DOHH2 (cell line): ENCODE measurements around the gene TIPIN.
"Not testable (repeated sequence)": the region's sequence is repeated elsewhere in the genome, so short reads cannot be mapped to it uniquely, and the experiment has no call there.

Experiments used
- H3F3A ChIP-seq: fragments of 200-600 bp; sonication (generic), shearing (Covaris generic); 2 replicates; pipeline ENCODE4 v1.6.0; 2016; ENCODE audit warnings: antibody characterized with exemption, mild to moderate bottlenecking; ENCODE audit not compliant: control insufficient read depth, insufficient read depth
- H3K27ac ChIP-seq: fragments of 200-600 bp; sonication (generic); 2 replicates; pipeline ENCODE4 v1.5.1; 2014; ENCODE audit warnings: low read depth, mild to moderate bottlenecking, low read length, moderate library complexity
- H3K27me3 ChIP-seq: fragments of 200-600 bp; sonication (generic); 2 replicates; pipeline ENCODE4 v1.6.1; 2014; ENCODE audit warnings: mild to moderate bottlenecking, low read length, mixed read lengths; ENCODE audit not compliant: control insufficient read depth
- H3K36me3 ChIP-seq: fragments of 200-600 bp; sonication (generic); 2 replicates; pipeline ENCODE4 v1.6.1; 2014; ENCODE audit warnings: mild to moderate bottlenecking, low read length, moderate library complexity, mixed read lengths; ENCODE audit not compliant: control insufficient read depth
- H3K4me1 ChIP-seq: fragments of 200-600 bp; sonication (generic); 2 replicates; pipeline ENCODE4 v1.6.1; 2014; ENCODE audit warnings: mild to moderate bottlenecking, low read length, mixed read lengths; ENCODE audit not compliant: control insufficient read depth
- H3K4me2 ChIP-seq: fragments of 200-600 bp; sonication (generic); 2 replicates; pipeline ENCODE4 v1.6.0; 2014; ENCODE audit warnings: mild to moderate bottlenecking, low read length, moderate library complexity
- H3K4me3 ChIP-seq: fragments of 200-600 bp; sonication (generic); 2 replicates; pipeline ENCODE4 v1.5.1; 2014; ENCODE audit warnings: mild to moderate bottlenecking, low read length, mixed read lengths
- H3K79me2 ChIP-seq: fragments of 200-600 bp; sonication (generic); 2 replicates; pipeline ENCODE4 v1.6.1; 2014; ENCODE audit warnings: mild to moderate bottlenecking, low read length, mixed read lengths; ENCODE audit not compliant: control insufficient read depth
- H3K9me2 ChIP-seq: fragments of 200-600 bp; sonication (generic); replicated peaks from 2 replicates; pipeline ENCODE4 v1.6.1; 2014; ENCODE audit warnings: mild to moderate bottlenecking, low read length, mixed read lengths; ENCODE audit not compliant: control insufficient read depth
- H3K9me3 ChIP-seq: fragments of 200-600 bp; sonication (generic); 2 replicates; pipeline ENCODE4 v1.6.1; 2014; ENCODE audit warnings: antibody characterized with exemption, low read length, mixed read lengths; ENCODE audit not compliant: control insufficient read depth, insufficient read depth
- H4K20me1 ChIP-seq: fragments of 200-600 bp; sonication (generic); 2 replicates; pipeline ENCODE4 v1.6.0; 2014; ENCODE audit warnings: low read depth, mild to moderate bottlenecking, antibody characterized with exemption, low read length, moderate library complexity; ENCODE audit not compliant: control insufficient read depth, insufficient read depth
- EZH2phosphoT487 ChIP-seq: fragments of 200-600 bp; sonication (generic); IDR thresholded peaks from 2 replicates; pipeline ENCODE4 v1.6.1; 2017; ENCODE audit warnings: borderline replicate concordance, mild to moderate bottlenecking, antibody characterized with exemption, low read length, moderate library complexity, mixed read lengths
- TF ChIP-seq, protein P1 (sequence below): fragments of 200-600 bp; sonication (generic); IDR thresholded peaks from one replicate; pipeline ENCODE4 v1.5.1; 2014; ENCODE audit warnings: antibody characterized with exemption, mild to moderate bottlenecking, low read depth, low read length; ENCODE audit not compliant: poor library complexity, severe bottlenecking

TIPIN gene

DNA sequence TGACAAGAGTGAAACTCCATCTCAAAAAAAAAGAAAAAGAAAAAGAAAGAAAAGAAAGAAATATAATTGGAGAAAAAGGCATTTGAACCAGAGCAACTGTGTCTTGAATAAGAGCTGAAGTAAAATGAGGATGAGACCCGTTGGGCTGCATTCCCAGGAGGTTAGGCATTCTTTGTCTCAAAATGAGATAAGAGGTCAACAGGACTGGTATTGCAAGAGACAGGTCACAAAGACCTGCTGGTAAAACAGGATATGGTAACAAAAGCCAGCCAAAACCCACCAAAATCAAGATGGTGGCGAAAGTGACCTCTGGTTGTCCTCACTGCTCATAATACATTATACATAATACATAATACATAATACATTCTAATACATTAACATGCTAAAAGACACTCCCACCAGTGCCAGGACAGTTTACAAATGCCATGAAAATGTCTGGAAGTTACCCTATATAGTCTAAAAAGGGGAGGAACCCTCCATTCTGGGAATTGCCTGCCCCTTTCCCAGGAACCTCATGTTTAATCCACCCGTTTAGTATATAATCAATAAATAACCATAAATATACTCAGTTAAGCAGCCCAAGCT, 8.6 kb upstream of the TIPIN start:
- no peak overlapping the region for H3K4me2 ChIP-seq

DNA sequence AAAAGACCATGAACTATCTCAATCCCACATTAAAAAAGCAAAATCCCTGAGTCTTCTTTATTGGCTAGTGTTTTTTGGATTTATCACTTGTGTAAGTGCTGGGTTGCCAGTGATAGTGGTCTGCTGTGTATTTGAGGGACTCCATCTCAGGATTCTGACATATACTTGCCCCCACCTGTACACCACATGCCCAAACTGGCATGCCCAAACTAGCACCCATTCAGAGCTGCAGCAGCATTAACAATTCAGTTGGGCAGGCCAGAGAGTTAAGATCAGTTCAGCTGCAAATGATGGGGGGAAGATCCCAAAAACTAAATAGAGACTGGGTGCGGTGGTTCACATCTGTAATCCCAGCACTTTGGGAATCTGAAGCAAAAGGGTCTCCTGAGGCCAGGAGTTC, 6.3 kb upstream of the TIPIN start:
- peaks cover 27% of the 10 kb centered on the region for H3K4me1 ChIP-seq
- no peaks in the 10 kb centered on the region for H3K9me3 ChIP-seq
- no peaks in the 10 kb centered on the region for H3K36me3 ChIP-seq
- no peaks in the 10 kb centered on the region for H4K20me1 ChIP-seq
- no peak overlapping the region for H3K27ac ChIP-seq
- no peak for TF ChIP-seq EZH2phosphoT487
- TF ChIP-seq, protein P1, sequence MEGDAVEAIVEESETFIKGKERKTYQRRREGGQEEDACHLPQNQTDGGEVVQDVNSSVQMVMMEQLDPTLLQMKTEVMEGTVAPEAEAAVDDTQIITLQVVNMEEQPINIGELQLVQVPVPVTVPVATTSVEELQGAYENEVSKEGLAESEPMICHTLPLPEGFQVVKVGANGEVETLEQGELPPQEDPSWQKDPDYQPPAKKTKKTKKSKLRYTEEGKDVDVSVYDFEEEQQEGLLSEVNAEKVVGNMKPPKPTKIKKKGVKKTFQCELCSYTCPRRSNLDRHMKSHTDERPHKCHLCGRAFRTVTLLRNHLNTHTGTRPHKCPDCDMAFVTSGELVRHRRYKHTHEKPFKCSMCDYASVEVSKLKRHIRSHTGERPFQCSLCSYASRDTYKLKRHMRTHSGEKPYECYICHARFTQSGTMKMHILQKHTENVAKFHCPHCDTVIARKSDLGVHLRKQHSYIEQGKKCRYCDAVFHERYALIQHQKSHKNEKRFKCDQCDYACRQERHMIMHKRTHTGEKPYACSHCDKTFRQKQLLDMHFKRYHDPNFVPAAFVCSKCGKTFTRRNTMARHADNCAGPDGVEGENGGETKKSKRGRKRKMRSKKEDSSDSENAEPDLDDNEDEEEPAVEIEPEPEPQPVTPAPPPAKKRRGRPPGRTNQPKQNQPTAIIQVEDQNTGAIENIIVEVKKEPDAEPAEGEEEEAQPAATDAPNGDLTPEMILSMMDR: no peak
- no peaks in the 10 kb centered on the region for H3K27me3 ChIP-seq
- no peak overlapping the region for H3K4me2 ChIP-seq
- no peaks in the 10 kb centered on the region for H3K9me2 ChIP-seq
- no peak overlapping the region for H3K4me3 ChIP-seq
- H3F3A ChIP-seq: peaks cover 12% of the 10 kb centered on the region
- no peaks in the 10 kb centered on the region for H3K79me2 ChIP-seq

More for the DNA sequence above, 8.6 kb upstream of the TIPIN start:
- peaks cover 8% of the 10 kb centered on the region for H3F3A ChIP-seq
- H3K79me2 ChIP-seq: no peaks in the 10 kb centered on the region
- H3K4me3 ChIP-seq: no peak overlapping the region
- H3K9me2 ChIP-seq: no peaks in the 10 kb centered on the region
- H3K36me3 ChIP-seq: no peaks in the 10 kb centered on the region
- no peaks in the 10 kb centered on the region for H4K20me1 ChIP-seq
- no peaks in the 10 kb centered on the region for H3K27me3 ChIP-seq
- TF ChIP-seq, protein P1: no peak
- TF ChIP-seq EZH2phosphoT487: no peak
- peaks cover 20% of the 10 kb centered on the region for H3K4me1 ChIP-seq
- H3K9me3 ChIP-seq: no peaks in the 10 kb centered on the region
- H3K27ac ChIP-seq: no peak overlapping the region

DNA sequence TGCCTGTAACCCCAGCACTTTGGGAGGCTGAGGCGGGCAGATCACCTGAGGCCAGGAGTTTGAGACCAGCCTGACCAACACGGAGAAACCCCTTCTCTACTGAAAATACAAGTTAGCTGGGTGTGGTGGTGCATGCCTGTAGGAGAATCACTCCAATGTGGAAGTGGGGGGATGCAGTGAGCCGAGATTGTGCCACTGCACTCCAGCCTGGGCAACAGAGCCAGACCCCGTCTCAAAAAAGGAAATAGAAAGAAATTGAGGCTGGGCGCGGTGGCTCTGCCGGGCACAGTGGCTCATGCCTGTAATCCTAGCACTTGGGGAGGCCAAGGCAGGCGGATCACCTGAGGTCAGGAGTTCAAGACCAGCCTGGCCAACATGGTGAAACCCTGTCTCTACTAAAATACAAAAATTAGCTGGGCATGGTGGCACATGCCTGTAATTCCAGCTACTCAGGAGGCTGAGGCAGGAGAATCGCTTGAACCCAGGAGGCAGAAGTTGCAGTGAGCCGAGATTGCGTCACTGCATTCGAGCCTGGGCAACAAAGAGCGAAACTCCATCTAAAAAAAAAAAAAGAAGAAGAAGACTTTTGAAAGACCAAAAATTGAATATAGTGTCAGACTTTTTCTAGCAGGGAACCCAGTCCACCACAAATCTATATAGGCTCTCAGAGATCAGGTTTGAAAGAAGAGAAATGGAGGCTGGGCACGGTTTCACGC, 5.4 kb upstream of the TIPIN start:
- not testable (repeated sequence) for H3K79me2 ChIP-seq, H3K27ac ChIP-seq, H3K9me2 ChIP-seq, H3K9me3 ChIP-seq, H3K27me3 ChIP-seq, H4K20me1 ChIP-seq, H3K4me3 ChIP-seq, H3K4me2 ChIP-seq, H3K36me3 ChIP-seq
- Histone ChIP-seq H3K4me1 (peaks cover 36% of the 10 kb centered on the region), H3F3A (peaks cover 13% of the 10 kb centered on the region)

DNA sequence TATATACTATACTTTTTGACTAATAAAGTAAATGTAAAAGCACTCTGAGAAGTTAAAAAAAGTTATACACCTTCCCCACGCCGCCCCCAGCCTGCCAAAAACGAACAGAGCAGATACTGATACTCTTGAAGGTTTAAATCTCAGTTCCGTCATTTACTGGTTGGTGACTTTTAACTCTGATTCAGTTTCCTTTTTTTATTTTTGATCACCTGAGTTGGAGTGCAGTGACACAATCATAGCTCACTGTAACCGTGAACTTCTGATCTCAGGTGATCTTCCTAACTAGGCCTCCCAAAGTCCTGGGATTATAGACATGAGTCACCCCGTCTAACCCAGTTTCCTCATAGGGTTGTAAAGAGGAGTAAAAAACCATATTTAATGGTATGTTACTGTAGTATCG, 3.3 kb upstream of the TIPIN start:
- peaks cover 13% of the 10 kb centered on the region for H3F3A ChIP-seq
- no peaks in the 10 kb centered on the region for H3K9me3 ChIP-seq
- peaks cover 17% of the 10 kb centered on the region for H3K79me2 ChIP-seq
- H3K27ac ChIP-seq: peak overlapping the region; percentile 64
- peaks cover 8% of the 10 kb centered on the region for H3K36me3 ChIP-seq
- H3K4me3 ChIP-seq: peak overlapping the region; percentile 20
- no peaks in the 10 kb centered on the region for H3K9me2 ChIP-seq
- H3K4me2 ChIP-seq: peak overlapping the region; percentile 61
- H3K27me3 ChIP-seq: no peaks in the 10 kb centered on the region
- TF ChIP-seq, protein P1: no peak
- TF ChIP-seq EZH2phosphoT487: no peak
- H3K4me1 ChIP-seq: peaks cover 47% of the 10 kb centered on the region
- no peaks in the 10 kb centered on the region for H4K20me1 ChIP-seq
